Measurements from ENCODE around the gene SEMG1.

- no peak for TF ChIP-seq SP1 (CRISPR knock-in tag; conservative IDR thresholded peaks at IDR 0.05)
- TF ChIP-seq CTCF (IDR thresholded peaks at IDR 0.05) = no peak
- TF ChIP-seq CREB1 (CRISPR knock-in tag; IDR thresholded peaks at IDR 0.05) = no peak
- no peak for TF ChIP-seq CREM (CRISPR knock-in tag; IDR thresholded peaks at IDR 0.05)
- TF ChIP-seq NR3C1 (CRISPR knock-in tag; conservative IDR thresholded peaks at IDR 0.05; ENCODE audit: low read depth) = no peak
- TF ChIP-seq MLX (CRISPR knock-in tag; IDR thresholded peaks at IDR 0.05) = no peak
Observed at GRCh38 chr20:45181639-45182038, 25.2 kb upstream of the SEMG1 start.
